Measurements from ENCODE around the gene SENP5.

SENP5 gene

GRCh38 chr3:196969660-196970546 is 102.2 kb downstream of the SENP5 start:
- DNase-seq: peak; percentile 49

GRCh38 chr3:196970547-196971093 is 102.9 kb downstream of the SENP5 start:
- no peak for DNase-seq

GRCh38 chr3:196971094-196971698 is 103.5 kb downstream of the SENP5 start:
- DNase-seq: no peak

- no peak for DNase-seq
Measured at GRCh38 chr3:196974661-196975060, 106.9 kb downstream of the SENP5 start.

GRCh38 chr3:196975349-196975748 is 107.6 kb downstream of the SENP5 start:
- DNase-seq: no peak

- DNase-seq: no peak
Measured at GRCh38 chr3:196976941-196977340, 109.2 kb downstream of the SENP5 start.

GRCh38 chr3:196979545-196979944 is 111.8 kb downstream of the SENP5 start:
- DNase-seq: peak; percentile 46

- no peak for DNase-seq
Measured at GRCh38 chr3:196981657-196982056, 113.9 kb downstream of the SENP5 start.

GRCh38 chr3:196983186-196983585 is 115.5 kb downstream of the SENP5 start:
- DNase-seq: no peak
